Liver (tissue), 9 donors: ENCODE data around the gene GSTP1. TPM values are rescaled to one million over a fixed set of nuclear protein-coding genes. Genes with fewer than 3 reads are reported as not detected.
"Not testable (repeated sequence)": the region's sequence is repeated elsewhere in the genome, so short reads cannot be mapped to it uniquely, and the experiment has no call there.

ENCODE experiments used
- DNase-seq: peaks from one replicate; pipeline ENCODE4 v3.0.0-alpha.2; 2017; ENCODE audit warnings: low spot score
- H3K27ac ChIP-seq, 2 donors: one replicate each; pipeline ENCODE4 v1.7.0; 2013; ENCODE audit warnings: inconsistent platforms in 2 of 2, low read length in 2 of 2, control low read depth in 1 of 2, low read depth in 1 of 2, mild to moderate bottlenecking in 1 of 2
- H3K27me3 ChIP-seq, 4 donors: one replicate each; pipeline versions ENCODE4 v1.6.1 to v1.7.0; 2013; ENCODE audit warnings: low read length in 3 of 4, inconsistent platforms in 1 of 4, mild to moderate bottlenecking in 1 of 4, moderate library complexity in 1 of 4; ENCODE audit not compliant: control insufficient read depth in 4 of 4, insufficient read depth in 4 of 4
- H3K36me3 ChIP-seq, 4 donors: one replicate each; pipeline versions ENCODE4 v1.6.1 to v1.7.0; 2013; ENCODE audit warnings: low read length in 3 of 4, mild to moderate bottlenecking in 3 of 4, low read depth in 1 of 4, moderate library complexity in 1 of 4; ENCODE audit not compliant: control insufficient read depth in 4 of 4, insufficient read depth in 3 of 4
- H3K4me1 ChIP-seq, 4 donors: one replicate each; pipeline versions ENCODE4 v1.6.1 to v1.7.0; 2013; ENCODE audit warnings: low read length in 3 of 4, mild to moderate bottlenecking in 3 of 4, moderate library complexity in 1 of 4; ENCODE audit not compliant: control insufficient read depth in 4 of 4, insufficient read depth in 4 of 4
- H3K4me3 ChIP-seq, 3 donors: one replicate each; pipeline versions ENCODE4 v1.6.1 to v1.7.0; 2013; ENCODE audit warnings: low read length in 3 of 3, control low read depth in 1 of 3, low read depth in 1 of 3, mild to moderate bottlenecking in 1 of 3
- H3K9ac ChIP-seq, 2 donors: one replicate each; pipeline ENCODE4 v1.7.0; 2013; ENCODE audit warnings: low read length in 2 of 2, mild to moderate bottlenecking in 2 of 2, moderate library complexity in 2 of 2, control low read depth in 1 of 2, low read depth in 1 of 2
- H3K9me3 ChIP-seq, 4 donors: one replicate each; pipeline versions ENCODE4 v1.6.1 to v1.7.0; 2013; ENCODE audit warnings: low read length in 3 of 4; ENCODE audit not compliant: control insufficient read depth in 4 of 4
- EGR1 ChIP-seq, 2 donors: IDR thresholded peaks; 2 replicates each; pipeline ENCODE4 v1.6.1; 2016 to 2018; ENCODE audit warnings: antibody characterized with exemption in 2 of 2, low read depth in 2 of 2
- FOXA1 ChIP-seq: IDR thresholded peaks from 2 replicates; pipeline ENCODE4 v1.6.1; 2016; ENCODE audit warnings: antibody characterized with exemption
- FOXA2 ChIP-seq: IDR thresholded peaks from 2 replicates; pipeline ENCODE4 v1.6.1; 2016; ENCODE audit warnings: antibody characterized with exemption
- GABPA ChIP-seq, 2 donors: IDR thresholded peaks in 1 of 2; conservative IDR thresholded peaks in 1 of 2; 2 replicates each; pipeline ENCODE4 v1.6.1; 2016; ENCODE audit warnings: antibody characterized with exemption in 2 of 2, mild to moderate bottlenecking in 1 of 2, moderate library complexity in 1 of 2
- HNF4A ChIP-seq, 2 donors: conservative IDR thresholded peaks; 2 replicates each; pipeline ENCODE4 v1.6.1; 2016; ENCODE audit warnings: antibody characterized with exemption in 2 of 2, mild to moderate bottlenecking in 2 of 2
- HNF4G ChIP-seq: IDR thresholded peaks from 2 replicates; pipeline ENCODE4 v1.6.1; 2016; ENCODE audit warnings: antibody characterized with exemption
- JUND ChIP-seq, 2 donors: IDR thresholded peaks; 2 replicates each; pipeline ENCODE4 v1.6.1; 2016; ENCODE audit warnings: antibody characterized with exemption in 2 of 2
- NR2F2 ChIP-seq: IDR thresholded peaks from 2 replicates; pipeline ENCODE4 v1.6.1; 2016; ENCODE audit warnings: antibody characterized with exemption
- RAD21 ChIP-seq, 2 donors: IDR thresholded peaks; 2 replicates each; pipeline ENCODE4 v1.6.1; 2016; ENCODE audit warnings: antibody characterized with exemption in 2 of 2, mild to moderate bottlenecking in 2 of 2
- RXRA ChIP-seq, 2 donors: IDR thresholded peaks; 2 replicates each; pipeline ENCODE4 v1.6.1; 2017 to 2018; ENCODE audit warnings: antibody characterized with exemption in 2 of 2, mild to moderate bottlenecking in 1 of 2
- SP1 ChIP-seq: IDR thresholded peaks from 2 replicates; pipeline ENCODE4 v1.6.1; 2018; ENCODE audit warnings: antibody characterized with exemption, mild to moderate bottlenecking
- TAF1 ChIP-seq: conservative IDR thresholded peaks from 2 replicates; pipeline ENCODE4 v1.6.1; 2016; ENCODE audit warnings: antibody characterized with exemption, mild to moderate bottlenecking
- YY1 ChIP-seq: IDR thresholded peaks from 2 replicates; pipeline ENCODE4 v1.6.1; 2016; ENCODE audit warnings: antibody characterized with exemption, mild to moderate bottlenecking
- ZBTB33 ChIP-seq: IDR thresholded peaks from 2 replicates; pipeline ENCODE4 v1.6.1; 2016; ENCODE audit warnings: antibody characterized with exemption
- WGBS: extraction: QIAGEN DNeasy Blood & Tissue Kit; methylation state at CpG from one replicate; pipeline ENCODE4 v1.1.7; 2013; 5-methylcytosine and 5-hydroxymethylcytosine counted together
- polyA plus RNA-seq, 2 donors: library from polyadenylated mRNA; stranded (reverse) in 1 of 2; unstranded in 1 of 2; fragments of 200-250 nt in 1 of 2; fragments of >200 nt in 1 of 2; fragmentation: Nextera tagmentation in 1 of 2; extraction: Ambion mirVana in 1 of 2; gene quantifications; one replicate each; pipeline versions ENCODE4 v1.2.1 to v1.2.3, GENCODE V29; 2013 to 2015
- total RNA-seq, 2 donors: library from RNA; depleted of rRNA; stranded (reverse); fragments of >200 nt; gene quantifications; one replicate each; pipeline ENCODE4 v1.2.3, GENCODE V29; 2014
- TF ChIP-seq, protein P1 (sequence below): IDR thresholded peaks from 2 replicates; pipeline ENCODE4 v1.6.1; 2016; ENCODE audit warnings: antibody characterized with exemption
- TF ChIP-seq, protein P2 (sequence below): IDR thresholded peaks from 2 replicates; pipeline ENCODE4 v1.6.1; 2016; ENCODE audit warnings: antibody characterized with exemption, mild to moderate bottlenecking
- donor health status: healthy.
- donor health status: healthy.
- donor health status: healthy.
- donor health status: healthy.
- donor health status: healthy.

Gene GSTP1
- total and polyA plus RNA-seq, 4 donors = 25.6 to 228 (median 44.8) TPM

DNA sequence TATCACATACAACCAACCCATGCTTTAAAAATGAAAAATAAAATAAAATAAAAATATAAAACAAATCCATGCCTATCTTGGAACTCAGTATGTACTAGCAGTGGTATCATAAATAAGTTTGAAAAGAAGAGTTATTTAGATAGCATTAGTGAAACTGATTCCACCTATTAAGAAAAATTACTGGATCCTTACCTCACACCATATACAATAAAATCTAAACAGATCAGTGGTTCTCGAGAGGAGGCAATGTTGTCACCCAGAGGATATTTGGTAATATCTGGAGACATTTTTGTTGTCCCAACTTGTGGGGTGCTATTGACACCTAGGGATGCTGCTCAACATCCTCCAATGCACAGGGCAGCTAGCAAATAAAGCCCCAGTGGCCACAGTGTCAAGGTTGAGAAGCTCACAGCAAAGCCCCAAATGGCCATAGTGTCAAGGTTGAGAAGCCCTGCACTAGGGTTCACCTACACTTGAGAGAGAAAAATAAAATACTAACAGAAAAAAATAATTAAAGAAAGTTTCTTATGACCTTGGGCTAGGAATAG, 13.2 kb downstream of the GSTP1 start:
- 90% methylated on average over 1 of the region's 1 CpG for WGBS
- H3K36me3 ChIP-seq = no peaks in the 10 kb centered on the region
- TF ChIP-seq TAF1 (no peak), RXRA (IDR thresholded peaks at IDR 0.05) (no peak), GABPA (IDR thresholded peaks at IDR 0.05 in 1 of 2, conservative IDR thresholded peaks at IDR 0.05 in 1 of 2) (no peak), SP1 (no peak), HNF4G (no peak), HNF4A (conservative IDR thresholded peaks at IDR 0.05) (no peak), YY1 (no peak), RAD21 (IDR thresholded peaks at IDR 0.05) (no peak), NR2F2 (no peak), ZBTB33 (no peak), JUND (IDR thresholded peaks at IDR 0.05) (no peak), FOXA2 (no peak), FOXA1 (no peak), EGR1 (IDR thresholded peaks at IDR 0.05; ENCODE audit: low read depth in 2 of 2) (no peak)
- TF ChIP-seq, protein P1, sequence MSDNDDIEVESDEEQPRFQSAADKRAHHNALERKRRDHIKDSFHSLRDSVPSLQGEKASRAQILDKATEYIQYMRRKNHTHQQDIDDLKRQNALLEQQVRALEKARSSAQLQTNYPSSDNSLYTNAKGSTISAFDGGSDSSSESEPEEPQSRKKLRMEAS = no peak
- TF ChIP-seq, protein P2, sequence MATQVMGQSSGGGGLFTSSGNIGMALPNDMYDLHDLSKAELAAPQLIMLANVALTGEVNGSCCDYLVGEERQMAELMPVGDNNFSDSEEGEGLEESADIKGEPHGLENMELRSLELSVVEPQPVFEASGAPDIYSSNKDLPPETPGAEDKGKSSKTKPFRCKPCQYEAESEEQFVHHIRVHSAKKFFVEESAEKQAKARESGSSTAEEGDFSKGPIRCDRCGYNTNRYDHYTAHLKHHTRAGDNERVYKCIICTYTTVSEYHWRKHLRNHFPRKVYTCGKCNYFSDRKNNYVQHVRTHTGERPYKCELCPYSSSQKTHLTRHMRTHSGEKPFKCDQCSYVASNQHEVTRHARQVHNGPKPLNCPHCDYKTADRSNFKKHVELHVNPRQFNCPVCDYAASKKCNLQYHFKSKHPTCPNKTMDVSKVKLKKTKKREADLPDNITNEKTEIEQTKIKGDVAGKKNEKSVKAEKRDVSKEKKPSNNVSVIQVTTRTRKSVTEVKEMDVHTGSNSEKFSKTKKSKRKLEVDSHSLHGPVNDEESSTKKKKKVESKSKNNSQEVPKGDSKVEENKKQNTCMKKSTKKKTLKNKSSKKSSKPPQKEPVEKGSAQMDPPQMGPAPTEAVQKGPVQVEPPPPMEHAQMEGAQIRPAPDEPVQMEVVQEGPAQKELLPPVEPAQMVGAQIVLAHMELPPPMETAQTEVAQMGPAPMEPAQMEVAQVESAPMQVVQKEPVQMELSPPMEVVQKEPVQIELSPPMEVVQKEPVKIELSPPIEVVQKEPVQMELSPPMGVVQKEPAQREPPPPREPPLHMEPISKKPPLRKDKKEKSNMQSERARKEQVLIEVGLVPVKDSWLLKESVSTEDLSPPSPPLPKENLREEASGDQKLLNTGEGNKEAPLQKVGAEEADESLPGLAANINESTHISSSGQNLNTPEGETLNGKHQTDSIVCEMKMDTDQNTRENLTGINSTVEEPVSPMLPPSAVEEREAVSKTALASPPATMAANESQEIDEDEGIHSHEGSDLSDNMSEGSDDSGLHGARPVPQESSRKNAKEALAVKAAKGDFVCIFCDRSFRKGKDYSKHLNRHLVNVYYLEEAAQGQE = no peak
- H3K4me1 ChIP-seq = no peaks in the 10 kb centered on the region
- H3K9me3 ChIP-seq = no peaks in the 10 kb centered on the region
- H3K4me3 ChIP-seq = no peak overlapping the region
- H3K9ac ChIP-seq = no peak overlapping the region
- H3K27ac ChIP-seq = no peak overlapping the region
- H3K27me3 ChIP-seq = no peaks in the 10 kb centered on the region
- no peak for DNase-seq

DNA sequence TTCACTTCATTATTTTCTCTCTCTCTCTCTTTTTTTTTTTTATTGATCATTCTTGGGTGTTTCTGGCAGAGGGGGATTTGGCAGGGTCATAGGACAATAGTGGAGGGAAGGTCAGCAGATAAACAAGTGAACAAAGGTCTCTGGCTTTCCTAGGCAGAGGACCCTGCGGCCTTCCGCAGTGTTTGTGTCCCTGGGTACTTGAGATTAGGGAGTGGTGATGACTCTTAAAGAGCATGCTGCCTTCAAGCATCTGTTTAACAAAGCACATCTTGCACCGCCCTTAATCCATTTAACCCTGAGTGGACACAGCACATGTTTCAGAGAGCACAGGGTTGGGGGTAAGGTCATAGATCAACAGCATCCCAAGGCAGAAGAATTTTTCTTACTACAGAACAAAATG, 13.8 kb downstream of the GSTP1 start:
- H3K4me1 ChIP-seq, H3K9ac ChIP-seq, H3K36me3 ChIP-seq, H3K4me3 ChIP-seq, H3K27me3 ChIP-seq, H3K9me3 ChIP-seq, H3K27ac ChIP-seq, DNase-seq: not testable (repeated sequence)
- WGBS = no CpG with 5 or more reads among the region's 3 CpGs

GRCh38 chr11:67597963-67598362, 14.4 kb downstream of the GSTP1 start:
- DNase-seq, H3K4me3 ChIP-seq, H3K9ac ChIP-seq, H3K27me3 ChIP-seq, H3K27ac ChIP-seq, H3K36me3 ChIP-seq, H3K4me1 ChIP-seq, H3K9me3 ChIP-seq: not testable (repeated sequence)
- WGBS = 96% methylated on average over 26 of the region's 26 CpGs
